ENCODE data around the gene FIGN.
A peak's percentile ranks its signal among the peaks of the same experiment; 100 is the strongest.

FIGN gene

GRCh38 chr2:163665817-163666216 is 70.0 kb downstream of the FIGN start:
- DNase-seq (ENCODE audit: low read depth, low spot score), result no peak

- no peak for DNase-seq (ENCODE audit: low read depth, low spot score)
These were observed 70.8 kb downstream of the FIGN start for GRCh38 chr2:163665051-163665450.

- no peak for DNase-seq (ENCODE audit: low read depth, low spot score)
These were observed 71.2 kb downstream of the FIGN start for GRCh38 chr2:163664610-163665009.

GRCh38 chr2:163662141-163662780 is 73.5 kb downstream of the FIGN start:
- DNase-seq (ENCODE audit: low read depth, low spot score), result no peak

- DNase-seq (ENCODE audit: low read depth, low spot score), result no peak
These were observed 76.6 kb downstream of the FIGN start for GRCh38 chr2:163659224-163659623.

- no peak for DNase-seq (ENCODE audit: low read depth, low spot score)
These were observed 77.3 kb downstream of the FIGN start for GRCh38 chr2:163658556-163658955.

- no peak for DNase-seq (ENCODE audit: low read depth, low spot score)
These were observed 78.5 kb downstream of the FIGN start for GRCh38 chr2:163657281-163657656.

GRCh38 chr2:163656622-163657280 is 79.1 kb downstream of the FIGN start:
- DNase-seq (ENCODE audit: low read depth, low spot score), result no peak

- no peak for DNase-seq (ENCODE audit: low read depth, low spot score)
These were observed 80.1 kb downstream of the FIGN start for GRCh38 chr2:163655667-163656066.

- DNase-seq (ENCODE audit: low read depth, low spot score), result no peak
These were observed 83.1 kb downstream of the FIGN start for GRCh38 chr2:163652751-163653150.

- DNase-seq (ENCODE audit: low read depth, low spot score), result no peak
These were observed 86.7 kb downstream of the FIGN start for GRCh38 chr2:163649080-163649479.

GRCh38 chr2:163647300-163647699 is 88.5 kb downstream of the FIGN start:
- no peak for DNase-seq (ENCODE audit: low read depth, low spot score)

- DNase-seq (ENCODE audit: low read depth, low spot score), result no peak
These were observed 89.1 kb downstream of the FIGN start for GRCh38 chr2:163646687-163647086.

GRCh38 chr2:163644238-163644637 is 91.6 kb downstream of the FIGN start:
- DNase-seq (ENCODE audit: low read depth, low spot score), result no peak

GRCh38 chr2:163641986-163642385 is 93.8 kb downstream of the FIGN start:
- DNase-seq (ENCODE audit: low read depth, low spot score), result peak; percentile 70

GRCh38 chr2:163640542-163641193 is 95.1 kb downstream of the FIGN start:
- no peak for DNase-seq (ENCODE audit: low read depth, low spot score)

- DNase-seq (ENCODE audit: low read depth, low spot score), result peak; percentile 15
These were observed 97.9 kb downstream of the FIGN start for GRCh38 chr2:163637871-163638270.

- DNase-seq (ENCODE audit: low read depth, low spot score), result no peak
These were observed 102.5 kb downstream of the FIGN start for GRCh38 chr2:163633291-163633690.

GRCh38 chr2:163630836-163631235 is 105.0 kb downstream of the FIGN start:
- DNase-seq (ENCODE audit: low read depth, low spot score), result no peak

- DNase-seq (ENCODE audit: low read depth, low spot score), result no peak
These were observed 109.1 kb downstream of the FIGN start for GRCh38 chr2:163626639-163627109.

GRCh38 chr2:163626208-163626607 is 109.6 kb downstream of the FIGN start:
- DNase-seq (ENCODE audit: low read depth, low spot score), result no peak

GRCh38 chr2:163625632-163626031 is 110.2 kb downstream of the FIGN start:
- DNase-seq (ENCODE audit: low read depth, low spot score), result no peak

- DNase-seq (ENCODE audit: low read depth, low spot score), result no peak
These were observed 114.3 kb downstream of the FIGN start for GRCh38 chr2:163621445-163622004.

Data from smooth muscle cell of the brain vasculature (primary cell).